ENCODE measurements around the gene KRTAP1-5. TPM values are rescaled to one million over a fixed set of nuclear protein-coding genes. Genes with fewer than 3 reads are reported as not detected.
"Not testable (repeated sequence)": the region's sequence is repeated elsewhere in the genome, so short reads cannot be mapped to it uniquely, and the experiment has no call there.

Gene KRTAP1-5
- total RNA-seq, 6 experiments from 2014 or later, result not detected

GRCh38 chr17:41048441-41048840 lies 21.4 kb upstream of the KRTAP1-5 start:
- H3K4me1 ChIP-seq, result no peaks in the 10 kb centered on the region
- intact Hi-C loops (cut with DNase I), result no loop called here
- no peak overlapping the region for H3K27ac ChIP-seq
- no peaks in the 10 kb centered on the region for H3K27me3 ChIP-seq
- no peaks in the 10 kb centered on the region for H3K9me3 ChIP-seq
- no peak overlapping the region for H3K4me3 ChIP-seq
- 51% methylated on average over 7 of the region's 7 CpGs for WGBS (ENCODE audit: insufficient coverage, low coverage, low lambda C conversion rate, missing lambda C conversion rate)
- no peaks in the 10 kb centered on the region for H3K36me3 ChIP-seq
- DNase-seq, result no peak
- no peak for ATAC-seq
- TF ChIP-seq POLR2A (IDR thresholded peaks at IDR 0.05) (no peak), CTCF (IDR thresholded peaks at IDR 0.05) (no peak)

GRCh38 chr17:41046735-41047465 lies 19.9 kb upstream of the KRTAP1-5 start, which contains the start of gene KRTAP2-1:
KRTAP2-1 (minus strand) TSS chr17:41047316; CDS start chr17:41047267, 49 bp downstream.
- H3K36me3 ChIP-seq; DNase-seq; H3K4me1 ChIP-seq; H3K9me3 ChIP-seq; H3K4me3 ChIP-seq; H3K27ac ChIP-seq; H3K27me3 ChIP-seq; intact Hi-C loops (cut with DNase I): not testable (repeated sequence)
- ATAC-seq, result peak in 1 of 4 donors; percentile 23
- 22% methylated on average over 5 of the region's 33 CpGs for WGBS (ENCODE audit: insufficient coverage, low coverage, low lambda C conversion rate, missing lambda C conversion rate)

GRCh38 chr17:41042953-41043352 lies 15.9 kb upstream of the KRTAP1-5 start:
- TF ChIP-seq POLR2A (IDR thresholded peaks at IDR 0.05) (no peak), CTCF (IDR thresholded peaks at IDR 0.05) (no peak)
- Histone ChIP-seq H3K4me1 (no peaks in the 10 kb centered on the region), H3K4me3 (no peak overlapping the region), H3K27me3 (no peaks in the 10 kb centered on the region), H3K27ac (no peak overlapping the region), H3K9me3 (no peaks in the 10 kb centered on the region), H3K36me3 (no peaks in the 10 kb centered on the region)
- ATAC-seq (no peak), DNase-seq (no peak)
- WGBS (ENCODE audit: insufficient coverage, low coverage, low lambda C conversion rate, missing lambda C conversion rate), result 89% methylated on average over 1 of the region's 1 CpG
- intact Hi-C loops (cut with DNase I), result no loop called here

- 41% methylated on average over 5 of the region's 14 CpGs for WGBS (ENCODE audit: insufficient coverage, low coverage, low lambda C conversion rate, missing lambda C conversion rate)
- H3K36me3 ChIP-seq; DNase-seq; H3K4me3 ChIP-seq; H3K27ac ChIP-seq; intact Hi-C loops (cut with DNase I); H3K9me3 ChIP-seq; H3K27me3 ChIP-seq; H3K4me1 ChIP-seq: not testable (repeated sequence)
- peak in 1 of 4 donors; percentile 21 for ATAC-seq
Observed at GRCh38 chr17:41040783-41041571, 14.0 kb upstream of the KRTAP1-5 start, which contains the start of gene KRTAP1-1. KRTAP1-1 (minus strand) TSS chr17:41041450; CDS start chr17:41041397, 53 bp downstream.

GRCh38 chr17:41037853-41038350 lies 10.9 kb upstream of the KRTAP1-5 start:
- ATAC-seq (no peak), DNase-seq (no peak)
- intact Hi-C loops (cut with DNase I), result no loop called here
- TF ChIP-seq POLR2A (IDR thresholded peaks at IDR 0.05) (no peak), CTCF (IDR thresholded peaks at IDR 0.05) (no peak)
- WGBS (ENCODE audit: insufficient coverage, low coverage, low lambda C conversion rate, missing lambda C conversion rate), result 66% methylated on average over 2 of the region's 2 CpGs
- H3K27ac ChIP-seq, result no peak overlapping the region
- no peaks in the 10 kb centered on the region for H3K27me3 ChIP-seq
- no peak overlapping the region for H3K4me3 ChIP-seq
- H3K9me3 ChIP-seq, result no peaks in the 10 kb centered on the region
- no peaks in the 10 kb centered on the region for H3K36me3 ChIP-seq
- H3K4me1 ChIP-seq, result no peaks in the 10 kb centered on the region

GRCh38 chr17:41034346-41034935 lies 7.4 kb upstream of the KRTAP1-5 start, which contains the start of gene KRTAP1-3:
KRTAP1-3 (minus strand) TSS chr17:41034874; CDS start chr17:41034821, 53 bp downstream.
- intact Hi-C loops (cut with DNase I); H3K27me3 ChIP-seq; DNase-seq; H3K4me1 ChIP-seq; H3K9me3 ChIP-seq; H3K36me3 ChIP-seq; H3K27ac ChIP-seq; H3K4me3 ChIP-seq: not testable (repeated sequence)
- ATAC-seq, result peak in 1 of 4 donors; percentile 14
- WGBS (ENCODE audit: insufficient coverage, low coverage, low lambda C conversion rate, missing lambda C conversion rate), result 80% methylated on average over 1 of the region's 10 CpGs
